GM12865 (cell line): Measurements from ENCODE around the gene HDAC7.
"Not testable (repeated sequence)": the region's sequence is repeated elsewhere in the genome, so short reads cannot be mapped to it uniquely, and the experiment has no call there.

ENCODE experiments used
- DNase-seq: peaks from one replicate; pipeline ENCODE4 v3.0.0; 2010; ENCODE audit warnings: low read depth
- H3K4me3 ChIP-seq: 2 replicates; pipeline ENCODE4 v1.5.1; 2011; ENCODE audit warnings: mild to moderate bottlenecking, low read depth, low read length, control low read depth
- CTCF ChIP-seq: IDR thresholded peaks from 2 replicates; pipeline ENCODE4 v1.5.1; 2011; ENCODE audit warnings: low read length, control low read depth, low read depth, inconsistent platforms; ENCODE audit not compliant: insufficient read depth; ENCODE audit errors: missing control alignments

Gene HDAC7

DNA sequence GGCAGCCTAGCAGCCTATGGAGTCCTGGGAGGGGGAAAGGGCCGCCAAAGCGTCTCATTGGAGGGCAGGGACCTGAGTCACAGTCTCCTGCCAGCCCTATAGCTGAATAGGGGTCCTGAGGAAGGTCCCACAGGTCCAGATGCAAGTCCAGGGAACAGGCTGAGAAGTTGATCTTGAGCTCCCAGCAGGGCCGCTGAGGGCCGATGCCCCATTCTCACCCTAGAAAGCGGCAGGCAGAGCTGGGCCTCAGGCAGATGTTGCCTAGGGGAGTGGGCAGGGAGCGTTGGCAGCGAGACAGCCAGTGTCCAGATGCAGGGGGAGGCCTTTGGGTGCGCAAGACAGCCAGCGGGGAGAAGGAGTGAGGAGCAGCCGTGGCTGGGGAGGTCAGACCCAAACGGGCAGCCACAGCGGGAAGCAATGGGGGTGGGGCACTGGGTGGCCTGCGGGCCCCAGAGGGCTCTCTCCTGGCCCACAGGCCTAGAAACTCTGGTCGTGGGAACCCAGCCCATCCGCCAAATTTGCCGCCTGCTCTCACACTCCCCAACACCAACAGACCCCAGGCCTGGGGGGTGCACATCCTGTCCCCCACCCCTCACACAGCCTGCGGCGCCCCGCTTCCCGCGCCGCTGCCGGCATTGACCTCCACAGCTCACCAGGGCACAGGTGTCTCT lies 1.1 kb downstream of the HDAC7 start:
- peak overlapping the region; percentile 54 for H3K4me3 ChIP-seq
- DNase-seq = no peak
- no peak for TF ChIP-seq CTCF

DNA sequence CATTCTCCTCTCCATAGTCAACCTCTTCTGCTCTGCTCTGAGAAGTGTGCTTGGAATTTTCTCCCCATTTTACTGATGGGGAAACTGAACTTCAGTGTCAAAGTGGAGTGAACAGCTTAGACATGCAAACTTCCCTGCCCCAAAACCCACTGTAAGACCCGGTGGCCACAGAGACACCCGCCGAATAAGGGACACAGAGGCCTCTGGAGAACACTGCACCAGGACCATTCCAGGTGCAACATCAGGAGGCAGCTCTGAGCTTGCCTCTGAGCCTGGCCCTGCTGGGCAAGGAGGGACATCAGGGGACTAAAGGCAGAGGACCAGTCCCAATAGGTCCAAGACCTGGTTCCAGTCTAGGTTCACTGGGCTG lies 1.7 kb downstream of the HDAC7 start:
- DNase-seq = no peak
- TF ChIP-seq CTCF = no peak
- no peak overlapping the region for H3K4me3 ChIP-seq

DNA sequence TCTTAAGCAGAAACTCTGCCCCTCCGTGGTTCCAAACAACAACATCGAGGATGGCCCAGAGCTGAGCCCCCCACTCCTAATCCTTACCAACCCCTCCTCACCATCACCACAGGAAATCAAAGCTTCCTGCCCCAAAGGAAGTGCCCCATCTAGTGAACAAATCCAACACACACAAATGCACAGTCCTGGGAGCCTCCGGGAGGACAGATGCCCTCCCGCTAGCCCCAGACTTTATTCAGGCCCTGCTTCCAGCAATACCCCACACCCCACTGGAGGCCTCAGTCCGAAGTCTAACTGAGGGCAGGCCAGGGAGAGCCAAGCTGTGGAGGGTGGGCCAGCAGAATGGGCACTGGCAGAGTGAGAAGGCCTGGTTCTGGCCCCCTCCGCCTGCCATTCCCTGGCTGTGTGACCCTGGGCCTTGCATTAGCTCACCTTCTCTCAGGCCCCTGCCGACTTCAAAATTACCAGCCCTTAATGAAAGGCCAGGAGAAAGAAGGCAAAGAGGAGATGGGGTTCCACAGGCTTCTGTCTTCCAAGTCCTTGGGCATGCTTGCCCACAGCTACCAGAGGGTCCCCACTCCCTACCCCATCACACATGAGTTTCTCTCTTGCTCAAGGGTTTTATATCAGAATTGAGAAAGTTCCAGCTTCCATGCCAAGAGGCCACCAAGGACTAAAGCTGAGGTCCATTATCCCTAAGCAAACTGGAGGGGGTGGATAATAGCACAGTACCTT lies 2.3 kb downstream of the HDAC7 start:
- no peak for DNase-seq
- no peak overlapping the region for H3K4me3 ChIP-seq
- no peak for TF ChIP-seq CTCF

DNA sequence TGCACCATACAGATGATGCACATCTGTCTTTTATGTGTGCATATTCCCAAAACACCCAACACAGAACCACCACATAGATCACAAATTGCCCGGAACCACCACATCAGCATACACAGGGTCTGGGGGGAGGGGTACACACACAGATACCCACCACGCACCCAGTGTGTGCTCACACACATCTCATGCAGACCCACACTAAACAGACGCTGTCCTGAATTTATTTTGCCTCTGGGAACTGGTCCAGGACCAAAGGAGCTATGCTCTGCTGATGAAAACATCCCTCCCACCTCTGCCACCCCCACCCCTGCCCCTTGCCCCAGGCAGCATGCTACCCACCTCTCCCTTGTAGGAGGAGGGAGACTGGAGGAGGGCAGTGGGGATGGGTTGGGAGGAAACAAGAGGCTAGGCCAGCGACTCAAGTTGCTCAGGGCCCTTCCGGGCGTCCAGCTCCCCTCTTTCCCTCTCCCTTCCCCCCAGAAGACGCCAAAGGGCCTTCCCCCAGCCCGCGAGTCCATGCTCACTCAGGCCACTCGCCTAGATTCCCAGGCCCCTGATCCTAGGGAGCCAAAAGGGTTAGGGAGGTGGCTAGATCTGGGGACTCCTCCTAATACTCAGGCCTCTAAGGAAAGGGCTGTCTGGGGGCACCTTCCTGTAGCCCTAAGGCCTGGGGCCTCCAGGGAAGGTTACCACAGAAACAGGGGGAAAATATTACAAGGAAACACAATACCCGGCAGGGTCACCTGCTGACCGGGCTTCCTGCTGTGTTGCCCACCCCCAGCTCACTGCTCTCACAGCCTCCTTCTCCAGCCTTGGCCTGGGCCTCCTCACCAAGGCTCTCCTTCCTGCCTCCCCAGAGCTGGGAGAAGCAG lies 3.1 kb downstream of the HDAC7 start:
- no peak for DNase-seq
- no peak overlapping the region for H3K4me3 ChIP-seq
- TF ChIP-seq CTCF = no peak

DNA sequence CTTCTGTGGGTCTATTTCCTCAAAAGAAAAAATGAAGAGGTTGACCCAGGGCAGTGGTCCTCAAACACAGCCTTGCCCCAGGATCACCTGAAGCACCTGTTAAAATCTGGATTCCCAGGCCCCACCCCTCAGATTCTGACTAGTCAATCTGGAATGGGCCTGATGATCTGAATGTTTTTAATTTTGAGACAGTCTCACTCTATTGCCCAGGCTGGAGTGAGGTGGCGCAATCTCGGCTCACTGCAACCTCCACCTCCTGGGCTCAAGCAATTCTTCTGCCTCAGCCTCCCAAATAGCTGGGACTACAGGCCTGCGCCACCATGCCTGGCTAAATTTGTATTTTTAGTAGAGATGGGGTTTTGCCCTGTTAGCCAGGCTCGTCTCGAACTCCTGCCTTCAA lies 4.3 kb downstream of the HDAC7 start:
- not testable (repeated sequence) for H3K4me3 ChIP-seq, DNase-seq

GRCh38 chr12:47814539-47815170 lies 5.0 kb downstream of the HDAC7 start:
- no peak for DNase-seq
- no peak for TF ChIP-seq CTCF
- H3K4me3 ChIP-seq = peak overlapping the region; percentile 64; the same call in 1 of the 2 replicates
